Adipocyte (in vitro differentiated cells): Measurements from ENCODE around the gene ABCD3.

Experiments used
- DNase-seq: peaks from one replicate; pipeline ENCODE4 v3.0.0-alpha.2; 2015; ENCODE audit warnings: low read depth
- H3K27me3 ChIP-seq: replicated peaks from 2 replicates; pipeline ENCODE4 v1.7.0; 2013; ENCODE audit warnings: mild to moderate bottlenecking, low read length, moderate library complexity; ENCODE audit not compliant: control insufficient read depth, insufficient read depth
- H3K36me3 ChIP-seq: 2 replicates; pipeline ENCODE4 v1.7.0; 2013; ENCODE audit warnings: low read length, mild to moderate bottlenecking, moderate library complexity; ENCODE audit not compliant: control insufficient read depth, insufficient read depth, severe bottlenecking
- H3K4me1 ChIP-seq: 2 replicates; pipeline ENCODE4 v1.7.0; 2013; ENCODE audit warnings: mild to moderate bottlenecking, low read length, moderate library complexity; ENCODE audit not compliant: control insufficient read depth, insufficient read depth
- H3K4me3 ChIP-seq: 2 replicates; pipeline ENCODE4 v1.7.0; 2013; ENCODE audit warnings: mild to moderate bottlenecking, low read length, moderate library complexity
- H3K9ac ChIP-seq: 2 replicates; pipeline ENCODE4 v1.7.0; 2013; ENCODE audit warnings: mild to moderate bottlenecking, low read length, moderate library complexity
- H3K9me3 ChIP-seq: 2 replicates; pipeline ENCODE4 v1.7.0; 2013; ENCODE audit warnings: mild to moderate bottlenecking, low read length, moderate library complexity; ENCODE audit not compliant: control insufficient read depth

ABCD3 gene

DNA sequence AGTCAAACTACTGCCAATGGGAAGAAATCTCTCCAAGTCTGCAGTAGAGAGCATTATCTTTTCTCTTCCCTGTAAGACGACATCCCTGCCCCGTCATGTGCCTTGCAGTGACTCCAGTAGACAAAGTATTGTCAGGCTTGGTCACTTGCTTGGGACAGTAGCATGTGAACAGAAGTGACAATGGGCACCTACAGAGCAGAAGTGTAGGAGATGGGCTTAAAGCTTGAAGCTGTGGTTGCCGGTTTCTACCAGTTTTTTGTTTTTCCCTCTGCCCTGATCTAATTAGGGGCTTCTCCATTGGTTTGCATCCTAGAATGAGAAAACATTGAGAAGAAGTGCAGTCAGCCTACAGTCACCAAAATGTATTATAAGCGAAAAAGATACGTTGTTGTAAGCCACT lies 110.6 kb downstream of the ABCD3 start:
- peaks cover 9% of the 10 kb centered on the region for H3K4me1 ChIP-seq

DNA sequence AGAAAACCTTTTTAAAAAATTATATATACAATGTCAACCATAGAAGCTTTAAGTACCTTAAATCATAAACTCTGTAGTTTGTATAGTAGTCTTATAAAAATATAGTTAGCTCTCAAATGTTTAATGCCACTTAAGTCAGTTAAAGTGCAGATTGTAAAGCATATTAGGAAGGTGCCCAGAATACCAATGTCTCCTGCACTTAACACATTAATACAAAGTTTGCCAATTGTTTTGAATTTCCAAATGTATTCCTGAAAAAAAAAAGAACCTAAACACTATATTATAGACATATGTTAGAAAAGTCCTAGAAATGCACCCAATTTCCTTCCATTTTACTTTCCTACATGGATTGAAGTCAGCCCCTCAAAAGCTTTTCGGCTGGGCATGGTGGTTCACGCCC lies 111.2 kb downstream of the ABCD3 start:
- Histone ChIP-seq H3K36me3 (peaks cover 59% of the 10 kb centered on the region), H3K4me1 (peaks cover 9% of the 10 kb centered on the region), H3K27me3 (no peaks in the 10 kb centered on the region), H3K9ac (no peak overlapping the region), H3K9me3 (no peaks in the 10 kb centered on the region), H3K4me3 (no peak overlapping the region)
- DNase-seq, result no peak

More for the DNA sequence above, 110.6 kb downstream of the ABCD3 start:
- Histone ChIP-seq H3K27me3 (no peaks in the 10 kb centered on the region), H3K36me3 (peaks cover 53% of the 10 kb centered on the region), H3K4me3 (no peak overlapping the region), H3K9me3 (no peaks in the 10 kb centered on the region), H3K9ac (no peak overlapping the region)
- no peak for DNase-seq

DNA sequence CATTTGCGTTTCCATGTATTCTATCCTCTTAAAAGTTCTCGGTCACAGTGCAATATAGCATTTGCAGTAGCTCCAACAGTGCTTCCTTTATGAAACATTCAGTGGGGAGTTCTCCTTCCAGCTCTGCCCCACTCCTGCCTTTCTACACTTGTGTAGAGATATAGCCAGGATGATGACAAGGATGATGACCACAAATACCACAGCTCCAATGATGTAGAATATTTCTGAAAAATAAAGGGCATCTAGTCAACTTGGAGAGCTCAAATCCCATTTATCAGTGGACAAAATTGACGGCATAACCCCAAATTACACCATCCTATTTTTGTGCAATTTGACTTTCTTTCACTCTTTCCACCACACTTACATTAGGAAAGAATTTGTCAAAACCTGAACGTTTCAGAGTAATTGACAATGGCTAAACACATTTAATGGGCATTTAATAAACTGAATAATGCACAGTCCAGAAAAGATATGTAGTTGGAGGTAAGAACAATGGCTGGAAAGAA lies 112.2 kb downstream of the ABCD3 start:
- Histone ChIP-seq H3K4me1 (peaks cover 12% of the 10 kb centered on the region), H3K9ac (no peak overlapping the region), H3K4me3 (no peak overlapping the region), H3K9me3 (no peaks in the 10 kb centered on the region), H3K36me3 (peaks cover 69% of the 10 kb centered on the region), H3K27me3 (no peaks in the 10 kb centered on the region)
- no peak for DNase-seq

DNA sequence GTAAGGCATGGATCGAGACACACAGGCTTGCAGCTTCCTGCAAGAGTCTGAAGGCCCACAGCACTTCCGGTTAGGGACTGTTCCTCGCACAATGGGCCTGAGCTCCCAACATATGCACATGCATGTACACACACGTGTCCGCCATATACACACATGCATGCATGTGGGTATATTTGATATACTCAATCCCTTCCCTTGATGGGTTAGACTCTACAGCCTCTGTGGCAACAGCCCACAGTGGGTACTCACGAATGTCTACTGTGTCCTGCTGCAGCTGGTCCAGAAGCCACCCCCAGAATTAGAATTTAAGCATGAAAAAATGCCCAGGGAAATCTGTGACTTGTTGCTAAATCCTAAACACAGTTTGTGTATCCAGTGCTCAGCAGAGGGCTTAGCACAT lies 113.5 kb downstream of the ABCD3 start:
- Histone ChIP-seq H3K4me1 (peaks cover 22% of the 10 kb centered on the region), H3K9ac (peak overlapping the region; percentile 13), H3K27me3 (no peaks in the 10 kb centered on the region), H3K9me3 (no peaks in the 10 kb centered on the region), H3K4me3 (no peak overlapping the region), H3K36me3 (peaks cover 81% of the 10 kb centered on the region)
- DNase-seq, result no peak

DNA sequence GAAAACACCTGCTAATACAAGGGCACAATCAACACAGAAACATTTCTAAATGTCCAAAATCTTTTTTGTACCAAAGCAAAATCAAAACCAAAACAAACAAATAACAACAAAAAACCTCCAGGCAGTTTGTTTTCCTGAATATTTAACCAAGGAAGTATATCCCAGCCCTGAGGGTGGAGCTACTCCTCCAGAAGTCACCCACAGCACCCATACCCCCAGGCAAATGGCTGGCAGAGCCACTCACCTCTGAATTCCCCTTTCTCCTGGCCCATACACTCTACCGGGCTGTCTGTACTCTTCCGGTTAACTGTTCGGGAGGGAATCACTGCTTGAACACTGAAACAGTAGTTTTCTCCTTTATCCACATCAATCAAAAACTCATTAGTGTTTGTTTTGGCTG lies 113.9 kb downstream of the ABCD3 start:
- Histone ChIP-seq H3K9ac (peak overlapping the region; percentile 13), H3K27me3 (no peaks in the 10 kb centered on the region), H3K4me1 (peaks cover 26% of the 10 kb centered on the region), H3K4me3 (no peak overlapping the region), H3K9me3 (no peaks in the 10 kb centered on the region), H3K36me3 (peaks cover 85% of the 10 kb centered on the region)
- no peak for DNase-seq

DNA sequence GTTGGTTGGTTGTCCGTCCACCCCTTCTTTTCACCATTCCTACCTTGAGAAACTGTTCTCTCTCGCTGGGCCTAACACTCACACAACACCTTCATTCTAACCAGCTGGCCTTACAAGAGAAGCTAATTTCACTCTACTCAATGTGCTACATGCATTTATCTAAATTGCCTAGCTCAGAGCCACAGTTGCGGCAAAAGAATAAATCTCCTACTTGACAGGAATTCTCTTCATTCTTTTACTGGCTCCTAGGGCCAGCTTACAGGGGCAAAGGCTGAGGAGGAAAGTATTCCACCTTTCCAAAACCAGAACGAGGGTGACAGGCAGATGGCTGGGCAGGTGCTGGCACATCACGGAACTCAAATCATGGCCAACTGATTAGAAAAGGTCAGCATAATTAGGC lies 116.9 kb downstream of the ABCD3 start:
- H3K9ac ChIP-seq, result peak overlapping the region; percentile 10
- no peak overlapping the region for H3K4me3 ChIP-seq
- no peaks in the 10 kb centered on the region for H3K27me3 ChIP-seq
- DNase-seq, result no peak
- peaks cover 96% of the 10 kb centered on the region for H3K36me3 ChIP-seq
- peaks cover 39% of the 10 kb centered on the region for H3K4me1 ChIP-seq
- no peaks in the 10 kb centered on the region for H3K9me3 ChIP-seq

DNA sequence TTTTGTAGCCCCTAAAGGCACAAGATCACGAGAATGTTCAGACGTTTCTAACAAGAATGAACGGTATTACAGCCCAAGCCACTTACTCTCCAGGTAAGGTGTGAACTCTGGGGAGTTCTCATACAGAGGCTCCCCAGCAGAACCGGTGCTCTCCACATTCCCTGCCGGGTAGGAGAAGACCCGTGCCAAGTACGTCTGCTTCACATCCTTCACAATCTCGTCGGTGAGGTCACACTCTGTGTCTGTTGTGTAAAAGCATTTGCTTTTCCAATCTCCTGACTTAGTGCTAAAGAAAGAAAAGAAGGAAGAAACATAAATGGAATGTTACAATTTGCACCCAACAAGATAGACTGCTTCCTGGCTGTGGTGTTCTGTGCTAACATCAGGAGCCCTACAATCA lies 117.7 kb downstream of the ABCD3 start:
- Histone ChIP-seq H3K27me3 (no peaks in the 10 kb centered on the region), H3K9me3 (no peaks in the 10 kb centered on the region), H3K36me3 (peaks cover 89% of the 10 kb centered on the region), H3K9ac (peak overlapping the region; percentile 87), H3K4me3 (peak overlapping the region; percentile 89), H3K4me1 (peaks cover 39% of the 10 kb centered on the region)
- DNase-seq, result no peak

DNA sequence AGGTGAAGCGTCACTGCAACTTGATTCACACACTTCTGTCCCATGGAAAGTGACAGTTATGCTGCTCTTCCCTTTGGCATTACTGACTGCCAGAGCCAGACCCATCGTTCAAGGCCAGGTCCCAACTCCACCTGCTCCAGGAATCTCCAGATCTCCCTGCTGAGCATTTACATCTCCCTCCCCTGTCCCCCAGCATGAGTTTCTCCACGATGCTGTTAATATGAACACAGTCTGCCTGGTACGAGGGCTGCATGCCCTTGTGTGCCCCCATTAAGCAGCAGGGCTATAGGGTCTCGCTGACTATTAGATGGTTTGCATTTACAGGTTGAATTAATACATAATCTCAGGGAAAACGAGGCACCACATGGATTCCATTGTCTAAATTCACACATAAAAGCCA lies 119.1 kb downstream of the ABCD3 start:
- H3K4me3 ChIP-seq, result peak overlapping the region; percentile 89
- no peak for DNase-seq

DNA sequence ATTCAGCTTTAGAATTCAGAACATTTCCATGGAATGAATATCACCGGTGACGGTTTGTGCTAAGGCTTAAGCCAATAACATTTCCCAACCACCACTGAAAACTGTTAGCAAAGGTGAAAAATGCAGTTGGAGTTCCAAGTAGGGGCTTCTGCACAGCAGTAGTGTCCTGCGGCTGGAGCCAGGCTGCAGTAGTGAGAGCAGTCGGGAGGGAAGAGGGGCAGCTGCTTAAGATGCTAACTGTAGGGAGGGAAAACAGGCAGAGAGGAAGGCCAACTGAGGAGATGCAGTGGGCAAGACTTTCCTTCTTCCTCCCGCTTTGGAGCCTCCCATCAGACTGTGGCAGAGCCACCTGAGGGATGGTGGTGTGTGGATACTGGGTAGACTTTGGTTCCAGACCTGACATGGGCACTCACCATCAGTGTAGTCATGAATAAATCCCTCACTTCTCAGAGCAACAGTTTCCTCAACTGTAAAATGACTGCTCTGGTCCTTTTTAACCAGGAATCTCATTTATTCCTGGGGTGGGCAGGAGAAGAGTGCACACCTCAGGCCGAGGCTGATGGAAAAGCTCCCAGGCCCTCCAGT lies 120.1 kb downstream of the ABCD3 start:
- Histone ChIP-seq H3K4me1 (peaks cover 53% of the 10 kb centered on the region), H3K9me3 (no peaks in the 10 kb centered on the region), H3K36me3 (peaks cover 65% of the 10 kb centered on the region), H3K4me3 (peak overlapping the region; percentile 89), H3K27me3 (no peaks in the 10 kb centered on the region), H3K9ac (peak overlapping the region; percentile 87)
- no peak for DNase-seq

More for the DNA sequence above, 119.1 kb downstream of the ABCD3 start:
- peaks cover 42% of the 10 kb centered on the region for H3K4me1 ChIP-seq
- H3K9me3 ChIP-seq, result no peaks in the 10 kb centered on the region
- H3K36me3 ChIP-seq, result peaks cover 76% of the 10 kb centered on the region
- H3K9ac ChIP-seq, result peak overlapping the region; percentile 87
- H3K27me3 ChIP-seq, result no peaks in the 10 kb centered on the region

DNA sequence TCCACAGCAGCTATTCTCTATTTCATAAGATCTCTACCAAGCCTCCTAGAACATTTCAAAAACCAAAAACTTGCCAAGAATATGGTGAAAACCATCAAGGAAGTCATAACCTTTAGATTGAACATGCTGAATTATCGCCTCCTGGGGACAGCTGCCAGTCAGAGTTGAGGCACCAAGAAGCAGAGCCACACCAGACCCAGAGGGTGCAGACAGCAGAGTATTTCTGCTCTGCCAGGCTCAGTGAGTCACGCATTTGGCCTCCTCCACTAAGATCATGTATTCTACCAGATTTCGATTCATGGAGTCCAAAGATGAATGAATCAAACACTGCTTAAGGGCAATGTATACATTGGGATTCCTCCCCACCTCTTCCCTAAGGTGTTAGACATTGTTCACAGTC lies 121.3 kb downstream of the ABCD3 start:
- Histone ChIP-seq H3K36me3 (peaks cover 55% of the 10 kb centered on the region), H3K4me1 (peaks cover 64% of the 10 kb centered on the region), H3K9me3 (no peaks in the 10 kb centered on the region), H3K4me3 (peak overlapping the region; percentile 89), H3K27me3 (no peaks in the 10 kb centered on the region), H3K9ac (peak overlapping the region; percentile 87)
- DNase-seq, result peak; percentile 73

DNA sequence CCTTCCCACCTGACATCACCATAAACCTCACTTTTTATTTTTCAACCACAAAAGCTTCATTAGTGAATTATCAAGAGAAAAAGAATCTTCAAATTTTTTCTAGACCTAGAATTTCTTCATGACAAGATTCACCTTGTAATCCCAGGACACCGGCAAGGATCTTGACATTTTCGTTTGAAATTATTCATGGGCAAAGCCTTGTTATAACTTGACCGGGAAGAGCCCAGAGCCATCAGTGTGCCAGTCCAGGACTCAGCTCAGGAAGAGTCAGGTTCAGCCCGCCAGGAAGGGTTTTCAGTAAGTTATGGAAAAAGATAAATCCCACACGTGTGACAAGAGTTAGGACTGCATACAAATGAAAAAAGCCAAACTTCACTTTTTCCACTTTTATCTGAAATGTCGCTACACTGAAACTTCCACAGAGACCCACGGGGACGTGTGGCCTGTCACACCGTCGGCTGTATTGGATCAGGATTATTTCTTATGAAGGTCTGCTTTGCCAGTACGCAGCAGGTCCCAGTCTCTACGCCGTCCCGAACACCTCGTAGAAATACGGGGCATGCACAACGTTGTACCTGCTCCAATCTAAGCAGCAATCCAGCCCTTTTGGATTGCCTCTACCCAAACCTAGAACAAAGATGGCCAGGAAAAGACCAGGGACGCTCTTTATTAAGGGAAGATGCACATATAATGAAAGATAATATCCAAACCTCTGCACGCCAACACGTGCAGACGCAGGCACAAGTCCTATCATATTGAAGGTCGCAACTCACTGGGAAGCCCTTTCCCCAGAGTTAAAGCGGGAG lies 122.5 kb downstream of the ABCD3 start:
- Histone ChIP-seq H3K4me3 (peak overlapping the region; percentile 89), H3K36me3 (peaks cover 43% of the 10 kb centered on the region), H3K4me1 (peaks cover 72% of the 10 kb centered on the region), H3K9me3 (no peaks in the 10 kb centered on the region), H3K9ac (peak overlapping the region; percentile 87), H3K27me3 (no peaks in the 10 kb centered on the region)
- DNase-seq, result peak; percentile 15
